IMR-90 (cell line): ENCODE measurements around the gene PTPRK. TPM values are rescaled to one million over a fixed set of nuclear protein-coding genes. Genes with fewer than 3 reads are reported as not detected.

Source experiments
- ATAC-seq: fragments of 200-7000 bp; cut with Tn5 transposase; 2 replicates; pipeline ENCODE4 v1.9.1; 2020; ENCODE audit warnings: low read depth, mild to moderate bottlenecking, moderate library complexity
- BruUV-seq: library from RNA; stranded (reverse); fragments of 400-500 nt; replicated peaks from 2 replicates; lab custom pipeline; 2021; lab: Mats Ljungman, UMichigan
- CTCF ChIA-PET: fragments of 300-600 bp; formaldehyde crosslinking; extraction: SDS; loops from one replicate; lab custom pipeline; 2021; ENCODE audit warnings: antibody characterized with exemption; lab: Yijun Ruan, JAX
- POLR2A ChIA-PET: fragments of 300-600 bp; sonication (Branson Sonifier 250); formaldehyde crosslinking; loops from one replicate; lab custom pipeline; 2022; ENCODE audit warnings: antibody characterized with exemption; ENCODE audit not compliant: unreplicated experiment; lab: Charles Lee
- DNase-seq: peaks from one replicate; pipeline ENCODE4 v3.0.0; 2013
- H2AFZ ChIP-seq: replicated peaks from 2 replicates; pipeline ENCODE3; 2013; ENCODE audit warnings: low read length, mild to moderate bottlenecking; ENCODE audit not compliant: poor library complexity
- H2AK5ac ChIP-seq: 2 replicates; pipeline ENCODE4 v1.6.1; 2013; ENCODE audit warnings: low read depth, low read length, inconsistent platforms
- H2AK9ac ChIP-seq: replicated peaks from 2 replicates; pipeline ENCODE3; 2013; ENCODE audit warnings: mild to moderate bottlenecking, low read depth, low read length, moderate library complexity; ENCODE audit not compliant: poor library complexity
- H2BK120ac ChIP-seq: 2 replicates; pipeline ENCODE4 v1.6.1; 2013; ENCODE audit warnings: low read depth, low read length, inconsistent platforms
- H2BK15ac ChIP-seq: 3 replicates; pipeline ENCODE4 v1.6.1; 2013; ENCODE audit warnings: low read depth, low read length, inconsistent platforms
- H2BK20ac ChIP-seq: 2 replicates; pipeline ENCODE4 v1.6.1; 2013; ENCODE audit warnings: low read depth, mild to moderate bottlenecking, inconsistent platforms, low read length, moderate library complexity
- H2BK5ac ChIP-seq: 2 replicates; pipeline ENCODE4 v1.6.1; 2013; ENCODE audit warnings: mild to moderate bottlenecking, low read depth, low read length, inconsistent platforms; ENCODE audit not compliant: poor library complexity, severe bottlenecking
- H3K14ac ChIP-seq: replicated peaks from 2 replicates; pipeline ENCODE4 v1.6.1; 2013; ENCODE audit warnings: low read depth, low read length, inconsistent platforms
- H3K18ac ChIP-seq: 2 replicates; pipeline ENCODE4 v1.6.1; 2013; ENCODE audit warnings: low read depth, low read length, control low read depth
- H3K23ac ChIP-seq: 2 replicates; pipeline ENCODE4 v1.6.1; 2013; ENCODE audit warnings: low read depth, low read length, inconsistent platforms
- H3K27ac ChIP-seq: 2 replicates; pipeline ENCODE4 v1.5.1; 2013; ENCODE audit warnings: mild to moderate bottlenecking, control low read depth, low read length; ENCODE audit not compliant: insufficient read depth
- H3K27me3 ChIP-seq: 2 replicates; pipeline ENCODE4 v1.6.1; 2013; ENCODE audit warnings: low read length; ENCODE audit not compliant: control insufficient read depth, insufficient read depth
- H3K36me3 ChIP-seq: 2 replicates; pipeline ENCODE4 v1.6.1; 2013; ENCODE audit warnings: low read length, mixed read lengths; ENCODE audit not compliant: control insufficient read depth, insufficient read depth
- H3K4ac ChIP-seq: 2 replicates; pipeline ENCODE4 v1.6.1; 2013; ENCODE audit warnings: low read depth, low read length, inconsistent platforms
- H3K4me1 ChIP-seq: 2 replicates; pipeline ENCODE4 v1.6.1; 2013; ENCODE audit warnings: low read length, mixed read lengths; ENCODE audit not compliant: control insufficient read depth, insufficient read depth
- H3K4me2 ChIP-seq: 2 replicates; pipeline ENCODE4 v1.6.1; 2013; ENCODE audit warnings: low read depth, mild to moderate bottlenecking, control low read depth, low read length, moderate library complexity
- H3K4me3 ChIP-seq: 2 replicates; pipeline ENCODE4 v1.5.1; 2013; ENCODE audit warnings: low read depth, mild to moderate bottlenecking, control low read depth, low read length, moderate library complexity; ENCODE audit not compliant: insufficient read depth
- H3K56ac ChIP-seq: 2 replicates; pipeline ENCODE4 v1.6.1; 2013; ENCODE audit warnings: low read length, inconsistent platforms; ENCODE audit not compliant: insufficient read depth; ENCODE audit errors: extremely low read depth
- H3K79me1 ChIP-seq, 2 experiments: 2 replicates each; pipeline ENCODE4 v1.6.1; 2013; ENCODE audit warnings: low read length in 2 of 2, inconsistent platforms in 1 of 2, low read depth in 1 of 2
- H3K9ac ChIP-seq: 2 replicates; pipeline ENCODE4 v1.6.1; 2013; ENCODE audit warnings: low read depth, low read length, control low read depth
- H3K9me1 ChIP-seq: 2 replicates; pipeline ENCODE4 v1.6.1; 2013; ENCODE audit warnings: low read length, inconsistent platforms; ENCODE audit not compliant: insufficient read depth
- H3K9me3 ChIP-seq: 2 replicates; pipeline ENCODE4 v1.6.1; 2013; ENCODE audit warnings: low read length; ENCODE audit not compliant: control insufficient read depth, insufficient read depth
- H4K20me1 ChIP-seq: 2 replicates; pipeline ENCODE4 v1.6.1; 2013; ENCODE audit warnings: low read length, inconsistent platforms; ENCODE audit not compliant: insufficient read depth
- H4K5ac ChIP-seq: 2 replicates; pipeline ENCODE4 v1.6.1; 2013; ENCODE audit warnings: mild to moderate bottlenecking, low read depth, low read length, control low read depth
- H4K8ac ChIP-seq, 2 experiments: 2 replicates each; pipeline ENCODE4 v1.6.1; 2013; ENCODE audit warnings: low read depth in 2 of 2, low read length in 2 of 2, control low read depth in 1 of 2, inconsistent platforms in 1 of 2
- H4K91ac ChIP-seq: 2 replicates; pipeline ENCODE4 v1.6.1; 2013; ENCODE audit warnings: low read depth, low read length, inconsistent platforms; ENCODE audit not compliant: insufficient read depth
- BHLHE40 ChIP-seq: fragments of 150-350 bp; IDR thresholded peaks from 2 replicates; pipeline ENCODE4 v1.6.1; 2016; ENCODE audit warnings: mild to moderate bottlenecking, low read depth, low read length
- MAFK ChIP-seq: IDR thresholded peaks from 2 replicates; pipeline ENCODE4 v1.6.1; 2012; ENCODE audit warnings: low read depth, low read length, improper control_type of control experiment
- MAZ ChIP-seq: IDR thresholded peaks from 2 replicates; pipeline ENCODE4 v1.6.1; 2012; ENCODE audit warnings: low read depth, mild to moderate bottlenecking, low read length, improper control_type of control experiment, moderate library complexity, borderline replicate concordance
- MXI1 ChIP-seq: IDR thresholded peaks from 2 replicates; pipeline ENCODE4 v1.6.1; 2012; ENCODE audit warnings: low read depth, mild to moderate bottlenecking, low read length, moderate library complexity, borderline replicate concordance
- NFE2L2 ChIP-seq: fragments of 150-350 bp; IDR thresholded peaks from 2 replicates; pipeline ENCODE4 v1.6.1; 2016; ENCODE audit warnings: low read depth, mild to moderate bottlenecking, low read length
- WGBS, 2 experiments: methylation state at CpG; one replicate each; pipeline versions ENCODE4 v1.1.5 to v1.1.7; 2013; ENCODE audit warnings: missing lambda C conversion rate in 2 of 2; ENCODE audit not compliant: insufficient read length in 1 of 2; ENCODE audit errors: extremely low coverage in 2 of 2; 5-methylcytosine and 5-hydroxymethylcytosine counted together
- dilution Hi-C: fragments of 300-500 bp; cut with HindIII; formaldehyde crosslinking; loops from one replicate; pipeline ENCODE4 v1.14.3; 2018; ENCODE audit warnings: low sequenced_read_pairs; ENCODE audit not compliant: unreplicated experiment
- in situ Hi-C: fragments of 300-500 bp; cut with MboI; formaldehyde crosslinking; loops from 3 replicates; pipeline ENCODE4 v1.14.3; 2019; ENCODE audit warnings: low sequenced_read_pairs, inconsistent platforms, mixed read lengths
- intact Hi-C: fragments of 100-400 bp; cut with micrococcal nuclease; formaldehyde crosslinking; loops from 2 replicates; pipeline ENCODE4 v1.10.0; 2022
- polyA plus RNA-seq, 3 experiments: library from polyadenylated mRNA; depleted of rRNA; stranded (reverse); fragments of >200 nt; gene quantifications; 2 replicates each; pipeline ENCODE4 v1.2.3, GENCODE V29; 2012; ENCODE audit warnings: low replicate concordance in 1 of 3
- total RNA-seq: library from RNA; depleted of rRNA; stranded (reverse); fragments of >200 nt; gene quantifications from 2 replicates; pipeline ENCODE4 v1.2.3, GENCODE V29; 2012
- TF ChIP-seq, protein P1 (sequence below): fragments of 150-350 bp; IDR thresholded peaks from 2 replicates; pipeline ENCODE4 v1.6.1; 2016; ENCODE audit warnings: low read depth, mild to moderate bottlenecking, low read length, moderate library complexity, borderline replicate concordance

PTPRK gene
- total and polyA plus RNA-seq, 2 of the 4 experiments (the other 2 are of a cell fraction): 18.0 to 80.8 TPM

DNA sequence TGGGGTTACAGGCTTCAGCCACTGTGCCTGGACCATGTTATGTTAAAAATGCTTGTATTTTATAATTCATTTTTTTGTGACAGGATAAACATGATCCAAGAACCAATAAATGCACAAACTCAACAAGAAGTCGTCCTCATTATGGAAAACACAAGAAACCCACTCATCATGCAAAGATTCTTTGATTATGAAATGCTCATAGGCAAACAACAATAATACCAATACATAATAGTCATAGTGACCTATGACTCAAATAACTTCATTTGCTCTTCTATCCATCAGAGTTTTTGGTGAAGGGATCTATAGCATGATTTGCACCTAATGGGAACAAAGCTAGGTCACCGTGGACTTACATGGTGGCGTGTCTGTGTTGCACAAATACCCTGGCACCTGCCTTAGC lies 402.5 kb downstream of the PTPRK start:
- peaks cover 0 to 9% of the 10 kb centered on the region in 2 experiments; a peak in 2 of 4 replicates for H3K79me1 ChIP-seq
- BruUV-seq: no TSS peak
- no peak overlapping the region for H4K5ac ChIP-seq
- H3K4me2 ChIP-seq: no peak overlapping the region
- WGBS, 2 experiments: 100% methylated on average over 2 of the region's 3 CpGs; no CpG with 5 or more reads in 1 of the 2 experiments
- in situ Hi-C loops (no loop called here), dilution Hi-C loops (no loop called here), intact Hi-C loops (no loop called here)
- ChIA-PET POLR2A (no interaction called here), CTCF (interaction anchor here (0.9 kb wide), 1 partner anchor 10 kb away, joined by 3 read pairs; no protein-coding TSS in a partner anchor)
- 0 out of 2 replicates have a peak, but pooled peaks cover 3% of the 10 kb centered on the region for H3K4me1 ChIP-seq
- H2BK20ac ChIP-seq: no peak overlapping the region; the same call in 1 of the 2 replicates
- H2BK15ac ChIP-seq: no peak overlapping the region
- H4K20me1 ChIP-seq: peaks cover 3% of the 10 kb centered on the region; the same call in 1 of the 2 replicates
- no peak overlapping the region for H3K23ac ChIP-seq
- H2AK9ac ChIP-seq: no peak overlapping the region
- no peak overlapping the region for H4K8ac ChIP-seq
- no peak overlapping the region for H3K56ac ChIP-seq
- no peaks in the 10 kb centered on the region for H3K9me3 ChIP-seq
- no peak overlapping the region for H3K14ac ChIP-seq
- no peak overlapping the region for H3K9ac ChIP-seq
- no peak overlapping the region for H3K4me3 ChIP-seq
- H2AFZ ChIP-seq: no peak overlapping the region
- H3K36me3 ChIP-seq: no peaks in the 10 kb centered on the region
- H3K18ac ChIP-seq: no peak overlapping the region
- H3K9me1 ChIP-seq: no peaks in the 10 kb centered on the region; the same call in 1 of the 2 replicates
- TF ChIP-seq MAFK: no peak
- TF ChIP-seq NFE2L2: no peak
- TF ChIP-seq MAZ: no peak
- TF ChIP-seq, protein P1, sequence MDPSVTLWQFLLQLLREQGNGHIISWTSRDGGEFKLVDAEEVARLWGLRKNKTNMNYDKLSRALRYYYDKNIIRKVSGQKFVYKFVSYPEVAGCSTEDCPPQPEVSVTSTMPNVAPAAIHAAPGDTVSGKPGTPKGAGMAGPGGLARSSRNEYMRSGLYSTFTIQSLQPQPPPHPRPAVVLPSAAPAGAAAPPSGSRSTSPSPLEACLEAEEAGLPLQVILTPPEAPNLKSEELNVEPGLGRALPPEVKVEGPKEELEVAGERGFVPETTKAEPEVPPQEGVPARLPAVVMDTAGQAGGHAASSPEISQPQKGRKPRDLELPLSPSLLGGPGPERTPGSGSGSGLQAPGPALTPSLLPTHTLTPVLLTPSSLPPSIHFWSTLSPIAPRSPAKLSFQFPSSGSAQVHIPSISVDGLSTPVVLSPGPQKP: no peak
- TF ChIP-seq BHLHE40: no peak
- no peak for TF ChIP-seq MXI1
- no peak overlapping the region for H3K4ac ChIP-seq
- no peak overlapping the region for H2AK5ac ChIP-seq
- no peak overlapping the region for H2BK5ac ChIP-seq
- DNase-seq: no peak
- no peak overlapping the region for H2BK120ac ChIP-seq
- no peaks in the 10 kb centered on the region for H3K27me3 ChIP-seq
- H3K27ac ChIP-seq: no peak overlapping the region
- H4K91ac ChIP-seq: no peak overlapping the region
- ATAC-seq: no peak
